Stomach (tissue), 9 donors: Measurements from ENCODE around the gene UTRN. TPM values are rescaled to one million over a fixed set of nuclear protein-coding genes. Genes with fewer than 3 reads are reported as not detected.

ENCODE experiments used
- DNase-seq, 2 donors: peaks; one replicate each; pipeline versions ENCODE4 v3.0.0 to v3.0.0-alpha.2; 2013 to 2019
- H3K27ac ChIP-seq, 5 donors: fragments of 200-600 bp in 4 of 5; sonication (generic) in 4 of 5; one replicate each; pipeline ENCODE4 v1.5.1; 2013 to 2019; ENCODE audit warnings: mild to moderate bottlenecking in 1 of 5, moderate library complexity in 1 of 5
- H3K27me3 ChIP-seq, 3 donors: fragments of 200-600 bp; sonication (generic); one replicate each; pipeline ENCODE4 v1.5.1; 2017 to 2019; ENCODE audit warnings: mixed run types in 1 of 3
- H3K36me3 ChIP-seq, 4 donors: fragments of 200-600 bp; sonication (generic); 1 replicate in 3 of 4; 2 replicates in 1 of 4; pipeline ENCODE4 v1.5.1; 2016 to 2019
- H3K4me1 ChIP-seq, 4 donors: fragments of 200-600 bp; sonication (generic); one replicate each; pipeline ENCODE4 v1.5.1; 2016 to 2019
- H3K4me3 ChIP-seq, 4 donors: fragments of 200-600 bp; sonication (generic) in 3 of 4; one replicate each; pipeline ENCODE4 v1.5.1; 2016 to 2019; ENCODE audit warnings: mild to moderate bottlenecking in 1 of 4
- H3K9me3 ChIP-seq, 4 donors: fragments of 200-600 bp; sonication (generic); one replicate each; pipeline ENCODE4 v1.5.1; 2016 to 2019
- EP300 ChIP-seq: sonication (generic); formaldehyde crosslinking; IDR thresholded peaks from one replicate; pipeline ENCODE4 v1.6.1; 2017; ENCODE audit warnings: antibody characterized with exemption
- POLR2A ChIP-seq, 4 donors: fragments of 450-650 bp; IDR thresholded peaks; one replicate each; pipeline ENCODE4 v1.6.1; 2016; ENCODE audit warnings: antibody characterized with exemption in 4 of 4, control low read depth in 2 of 4, mild to moderate bottlenecking in 1 of 4, moderate library complexity in 1 of 4
- POLR2AphosphoS5 ChIP-seq, 3 donors: sonication (generic); formaldehyde crosslinking; IDR thresholded peaks; one replicate each; pipeline ENCODE4 v1.6.1; 2016; ENCODE audit warnings: antibody characterized with exemption in 3 of 3
- WGBS, 5 donors: extraction: QIAGEN DNeasy Blood & Tissue Kit in 3 of 5; methylation state at CpG; one replicate each; pipeline versions ENCODE4 v1.1.5 to v1.1.7; 2013 to 2018; 5-methylcytosine and 5-hydroxymethylcytosine counted together
- intact Hi-C: fragments of 100-400 bp; cut with DNase I; formaldehyde crosslinking; loops from one replicate; pipeline ENCODE4 v1.15.1; 2023; ENCODE audit warnings: low total_unique reads
- polyA plus RNA-seq, 3 donors: library from polyadenylated mRNA; stranded (reverse); fragments of 200-250 nt; gene quantifications; one replicate each; pipeline ENCODE4 v1.2.3, GENCODE V29; 2013
- total RNA-seq, 5 donors: library from RNA; depleted of rRNA; stranded (reverse); fragments of >200 nt; gene quantifications; one replicate each; pipeline versions ENCODE4 v1.1.0 to v1.2.3, GENCODE V29; 2014 to 2016
- TF ChIP-seq, protein P1 (sequence below), 7 experiments: fragments of 450-650 bp in 4 of 7; fragments of 200-600 bp in 3 of 7; sonication (generic) in 3 of 7; IDR thresholded peaks; one replicate each; pipeline ENCODE4 v1.5.1; 2016 to 2019; ENCODE audit warnings: antibody characterized with exemption in 7 of 7, control low read depth in 2 of 7, mild to moderate bottlenecking in 1 of 7
- donor health status: healthy with polysubstance abuse.
- donor health status: Bipolar disorder and iron deficiency.
- donor health status: healthy.

Gene UTRN
- total and polyA plus RNA-seq, 8 donors = 5.4 to 218 (median 105) TPM

DNA sequence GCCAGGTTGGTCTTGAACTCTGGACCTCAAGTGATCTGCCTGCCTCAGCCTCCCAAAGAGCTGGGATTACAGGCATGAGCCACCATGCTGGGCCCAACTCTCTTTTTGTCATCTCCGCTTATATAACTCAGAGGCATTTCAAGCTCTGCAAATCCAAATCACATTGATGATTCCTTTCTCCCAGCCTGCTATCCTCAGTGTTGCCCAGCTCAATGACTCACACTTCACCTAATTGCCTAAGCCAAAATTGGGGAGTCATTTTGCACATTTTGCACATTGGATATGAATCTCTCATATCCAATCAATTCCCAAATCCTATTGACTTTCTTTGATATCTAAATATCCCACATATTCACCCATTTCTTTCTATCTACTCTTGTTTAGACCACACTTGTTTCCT, 3.9 kb downstream of the UTRN start:
- TF ChIP-seq, protein P1, sequence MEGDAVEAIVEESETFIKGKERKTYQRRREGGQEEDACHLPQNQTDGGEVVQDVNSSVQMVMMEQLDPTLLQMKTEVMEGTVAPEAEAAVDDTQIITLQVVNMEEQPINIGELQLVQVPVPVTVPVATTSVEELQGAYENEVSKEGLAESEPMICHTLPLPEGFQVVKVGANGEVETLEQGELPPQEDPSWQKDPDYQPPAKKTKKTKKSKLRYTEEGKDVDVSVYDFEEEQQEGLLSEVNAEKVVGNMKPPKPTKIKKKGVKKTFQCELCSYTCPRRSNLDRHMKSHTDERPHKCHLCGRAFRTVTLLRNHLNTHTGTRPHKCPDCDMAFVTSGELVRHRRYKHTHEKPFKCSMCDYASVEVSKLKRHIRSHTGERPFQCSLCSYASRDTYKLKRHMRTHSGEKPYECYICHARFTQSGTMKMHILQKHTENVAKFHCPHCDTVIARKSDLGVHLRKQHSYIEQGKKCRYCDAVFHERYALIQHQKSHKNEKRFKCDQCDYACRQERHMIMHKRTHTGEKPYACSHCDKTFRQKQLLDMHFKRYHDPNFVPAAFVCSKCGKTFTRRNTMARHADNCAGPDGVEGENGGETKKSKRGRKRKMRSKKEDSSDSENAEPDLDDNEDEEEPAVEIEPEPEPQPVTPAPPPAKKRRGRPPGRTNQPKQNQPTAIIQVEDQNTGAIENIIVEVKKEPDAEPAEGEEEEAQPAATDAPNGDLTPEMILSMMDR (IDR thresholded peaks at IDR 0.05) = no peak
- no peak for TF ChIP-seq POLR2A (IDR thresholded peaks at IDR 0.05)
- no peak for TF ChIP-seq EP300
- TF ChIP-seq POLR2AphosphoS5 (IDR thresholded peaks at IDR 0.05) = no peak
- H3K4me1 ChIP-seq = peaks cover 8 to 20% (median 14%) of the 10 kb centered on the region in 4 donors
- WGBS, 5 donors = 96 to 100% (median 100%) methylated on average over 1 of the region's 1 CpG
- H3K36me3 ChIP-seq = peaks cover 0 to 21% (median 7%) of the 10 kb centered on the region in 4 donors
- H3K27me3 ChIP-seq = no peaks in the 10 kb centered on the region
- H3K27ac ChIP-seq = no peak overlapping the region
- no peaks in the 10 kb centered on the region for H3K9me3 ChIP-seq
- no peak overlapping the region for H3K4me3 ChIP-seq
- intact Hi-C loops = loop anchor here (5.0 kb wide), 1 partner anchor 33 kb away; no protein-coding TSS in a partner anchor
- DNase-seq = no peak

GRCh38 chr6:144292372-144292771, 7.2 kb downstream of the UTRN start:
- no peak overlapping the region for H3K27ac ChIP-seq
- peaks cover 0 to 36% (median 15%) of the 10 kb centered on the region in 4 donors for H3K36me3 ChIP-seq
- H3K4me1 ChIP-seq = peaks cover 24 to 42% (median 28%) of the 10 kb centered on the region in 4 donors
- whole genome bisulfite sequencing, 5 donors = 68 to 90% (median 78%) methylated on average over 3 of the region's 3 CpGs
- no peak overlapping the region for H3K4me3 ChIP-seq
- intact Hi-C loops = no loop called here
- no peaks in the 10 kb centered on the region for H3K9me3 ChIP-seq
- TF ChIP-seq, protein P1 (IDR thresholded peaks at IDR 0.05) = no peak
- no peak for TF ChIP-seq POLR2A (IDR thresholded peaks at IDR 0.05)
- no peak for TF ChIP-seq POLR2AphosphoS5 (IDR thresholded peaks at IDR 0.05)
- no peak for TF ChIP-seq EP300
- no peak for DNase-seq
- H3K27me3 ChIP-seq = no peaks in the 10 kb centered on the region

DNA sequence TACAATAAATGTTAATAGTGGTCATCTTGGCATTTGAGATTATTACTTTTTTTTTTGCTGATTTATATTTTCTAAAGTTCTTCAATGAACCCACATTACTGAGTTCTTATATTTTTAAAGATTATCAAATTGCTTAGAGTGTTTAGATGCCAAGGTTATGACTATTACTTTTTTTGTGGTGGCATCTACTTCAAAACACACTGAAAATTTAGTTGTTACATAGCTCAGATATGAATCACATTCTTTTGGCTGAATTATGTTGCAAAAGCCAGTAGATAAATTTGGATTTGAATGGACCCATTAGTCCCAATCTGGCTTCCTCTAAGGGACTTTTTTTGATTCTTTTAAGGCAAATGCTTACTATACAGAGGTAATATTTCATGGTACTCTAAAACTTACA, 8.9 kb downstream of the UTRN start:
- Histone ChIP-seq H3K27ac (no peak overlapping the region), H3K9me3 (no peaks in the 10 kb centered on the region), H3K4me3 (no peak overlapping the region), H3K36me3 (peaks cover 0 to 32% (median 15%) of the 10 kb centered on the region in 4 donors), H3K27me3 (no peaks in the 10 kb centered on the region), H3K4me1 (peaks cover 24 to 49% (median 29%) of the 10 kb centered on the region in 4 donors)
- intact Hi-C loops = no loop called here
- no peak for DNase-seq
- TF ChIP-seq, protein P1 (IDR thresholded peaks at IDR 0.05) = no peak
- no peak for TF ChIP-seq POLR2A (IDR thresholded peaks at IDR 0.05)
- no peak for TF ChIP-seq EP300
- TF ChIP-seq POLR2AphosphoS5 (IDR thresholded peaks at IDR 0.05) = no peak

- WGBS, 5 donors = 80 to 92% (median 90%) methylated on average over 2 of the region's 2 CpGs
Observed at GRCh38 chr6:144295211-144295610, 10.1 kb downstream of the UTRN start.

More at GRCh38 chr6:144295211-144295610, 10.1 kb downstream of the UTRN start:
- Histone ChIP-seq H3K36me3 (peaks cover 0 to 28% (median 15%) of the 10 kb centered on the region in 4 donors), H3K4me3 (no peak overlapping the region), H3K9me3 (no peaks in the 10 kb centered on the region), H3K27me3 (no peaks in the 10 kb centered on the region), H3K27ac (no peak overlapping the region), H3K4me1 (peaks cover 24 to 54% (median 29%) of the 10 kb centered on the region in 4 donors)
- TF ChIP-seq EP300 (no peak), POLR2A (IDR thresholded peaks at IDR 0.05) (no peak), POLR2AphosphoS5 (IDR thresholded peaks at IDR 0.05) (no peak)
- TF ChIP-seq, protein P1 (IDR thresholded peaks at IDR 0.05) = no peak
- intact Hi-C loops = no loop called here
- no peak for DNase-seq
